ENCODE data around the gene TMED8.

TMED8 gene

GRCh38 chr14:77340389-77340788 lies 36.5 kb downstream of the TMED8 start:
- Histone ChIP-seq H3K4me3 (ENCODE audit: low read depth, low read length) (no peak overlapping the region), H3K36me3 (ENCODE audit: control insufficient read depth in 2 of 2, insufficient read depth in 1 of 2, low read length in 2 of 2) (peaks cover 0 to 30% of the 10 kb centered on the region in 2 experiments; a peak in 1 of 3 replicates), H3K27ac (ENCODE audit: extremely low read depth, low read depth, low read length) (no peak overlapping the region), H3K9me3 (ENCODE audit: control insufficient read depth, insufficient read depth, low read depth, low read length) (no peaks in the 10 kb centered on the region), H3K4me1 (ENCODE audit: control insufficient read depth, insufficient read depth, low read length) (peaks cover 19% of the 10 kb centered on the region)
- CTCF ChIA-PET, result no interaction called here
- TF ChIP-seq PRDM1 (tag by site-specific recombination; IDR thresholded peaks at IDR 0.05) (no peak), ZNF24 (tag by site-specific recombination; IDR thresholded peaks at IDR 0.05) (no peak), ZNF843 (tag by site-specific recombination; IDR thresholded peaks at IDR 0.05) (no peak), GLIS2 (tag by site-specific recombination; IDR thresholded peaks at IDR 0.05) (no peak)
- POLR2A ChIA-PET, result interaction anchor here (1.0 kb wide), 1 partner anchor 9 kb away, joined by 4 read pairs; no protein-coding TSS in a partner anchor

DNA sequence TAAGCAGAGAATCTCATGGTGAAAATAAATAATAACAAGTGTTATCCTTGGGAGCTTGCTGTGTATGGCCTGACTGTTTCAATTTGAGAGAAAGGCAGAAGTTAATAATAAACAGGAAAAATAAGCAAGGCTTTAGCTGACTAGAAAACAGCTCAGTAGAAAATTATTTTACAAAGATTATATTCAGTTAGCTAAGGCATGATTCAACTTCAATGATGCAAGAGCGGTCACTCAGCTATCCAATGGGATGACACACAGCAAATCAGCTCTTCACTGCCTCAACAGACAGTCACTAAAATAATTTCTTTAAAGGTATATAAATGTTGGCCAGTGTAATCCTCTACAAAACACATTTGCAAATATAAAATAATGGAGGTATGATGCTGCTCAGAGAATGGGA lies 37.5 kb downstream of the TMED8 start:
- POLR2A ChIA-PET, result no interaction called here
- CTCF ChIA-PET, result interaction anchor here (0.6 kb wide), 1 partner anchor 186 kb away, joined by 4 read pairs; no protein-coding TSS in a partner anchor

DNA sequence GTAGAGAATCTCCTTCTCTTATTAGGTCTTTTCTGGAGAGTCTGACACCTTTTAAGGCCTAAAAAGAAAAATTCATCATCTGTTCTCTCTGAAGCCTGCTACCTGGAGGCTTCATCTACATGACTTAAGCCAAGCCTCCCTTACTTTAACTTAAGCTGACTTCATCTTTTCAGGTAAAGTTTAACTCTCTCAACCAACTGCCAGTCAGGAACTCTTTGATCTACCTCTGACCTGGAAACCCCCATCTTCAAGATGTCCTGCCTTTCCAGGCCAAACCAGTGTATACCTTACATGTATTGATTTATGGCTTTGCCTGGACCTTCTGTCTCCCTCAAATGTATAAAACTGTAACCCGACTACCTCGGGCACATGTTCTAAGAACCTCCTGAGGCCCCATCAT lies 38.6 kb downstream of the TMED8 start:
- TF ChIP-seq RBAK (tag by site-specific recombination; IDR thresholded peaks at IDR 0.05) (no peak), ZSCAN30 (tag by site-specific recombination; IDR thresholded peaks at IDR 0.05) (no peak), GLI4 (tag by site-specific recombination; IDR thresholded peaks at IDR 0.05) (no peak), ZNF629 (tag by site-specific recombination; IDR thresholded peaks at IDR 0.05) (no peak), ZNF311 (tag by site-specific recombination; IDR thresholded peaks at IDR 0.05; ENCODE audit: borderline replicate concordance) (no peak), ZBTB8A (tag by site-specific recombination; IDR thresholded peaks at IDR 0.05) (no peak), ZNF76 (tag by site-specific recombination; IDR thresholded peaks at IDR 0.05; ENCODE audit: borderline replicate concordance, low read depth) (no peak), HOXD13 (CRISPR knock-in tag; IDR thresholded peaks at IDR 0.05; ENCODE audit: borderline replicate concordance) (no peak), MEIS1 (CRISPR knock-in tag; IDR thresholded peaks at IDR 0.05; ENCODE audit: borderline replicate concordance) (no peak), ZNF404 (tag by site-specific recombination; IDR thresholded peaks at IDR 0.05) (no peak), ZNF2 (tag by site-specific recombination; IDR thresholded peaks at IDR 0.05) (no peak), GFI1B (tag by site-specific recombination; IDR thresholded peaks at IDR 0.05) (no peak), ZNF366 (tag by site-specific recombination; conservative IDR thresholded peaks at IDR 0.05) (no peak), ZNF133 (tag by site-specific recombination; IDR thresholded peaks at IDR 0.05) (no peak), ZFP3 (tag by site-specific recombination; IDR thresholded peaks at IDR 0.05; ENCODE audit: low read depth) (no peak), ZBTB20 (tag by site-specific recombination; IDR thresholded peaks at IDR 0.05) (no peak)
- TF ChIP-seq, protein P1, sequence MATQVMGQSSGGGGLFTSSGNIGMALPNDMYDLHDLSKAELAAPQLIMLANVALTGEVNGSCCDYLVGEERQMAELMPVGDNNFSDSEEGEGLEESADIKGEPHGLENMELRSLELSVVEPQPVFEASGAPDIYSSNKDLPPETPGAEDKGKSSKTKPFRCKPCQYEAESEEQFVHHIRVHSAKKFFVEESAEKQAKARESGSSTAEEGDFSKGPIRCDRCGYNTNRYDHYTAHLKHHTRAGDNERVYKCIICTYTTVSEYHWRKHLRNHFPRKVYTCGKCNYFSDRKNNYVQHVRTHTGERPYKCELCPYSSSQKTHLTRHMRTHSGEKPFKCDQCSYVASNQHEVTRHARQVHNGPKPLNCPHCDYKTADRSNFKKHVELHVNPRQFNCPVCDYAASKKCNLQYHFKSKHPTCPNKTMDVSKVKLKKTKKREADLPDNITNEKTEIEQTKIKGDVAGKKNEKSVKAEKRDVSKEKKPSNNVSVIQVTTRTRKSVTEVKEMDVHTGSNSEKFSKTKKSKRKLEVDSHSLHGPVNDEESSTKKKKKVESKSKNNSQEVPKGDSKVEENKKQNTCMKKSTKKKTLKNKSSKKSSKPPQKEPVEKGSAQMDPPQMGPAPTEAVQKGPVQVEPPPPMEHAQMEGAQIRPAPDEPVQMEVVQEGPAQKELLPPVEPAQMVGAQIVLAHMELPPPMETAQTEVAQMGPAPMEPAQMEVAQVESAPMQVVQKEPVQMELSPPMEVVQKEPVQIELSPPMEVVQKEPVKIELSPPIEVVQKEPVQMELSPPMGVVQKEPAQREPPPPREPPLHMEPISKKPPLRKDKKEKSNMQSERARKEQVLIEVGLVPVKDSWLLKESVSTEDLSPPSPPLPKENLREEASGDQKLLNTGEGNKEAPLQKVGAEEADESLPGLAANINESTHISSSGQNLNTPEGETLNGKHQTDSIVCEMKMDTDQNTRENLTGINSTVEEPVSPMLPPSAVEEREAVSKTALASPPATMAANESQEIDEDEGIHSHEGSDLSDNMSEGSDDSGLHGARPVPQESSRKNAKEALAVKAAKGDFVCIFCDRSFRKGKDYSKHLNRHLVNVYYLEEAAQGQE (tag by site-specific recombination; IDR thresholded peaks at IDR 0.05), result no peak
- peaks cover 0 to 30% of the 10 kb centered on the region in 2 experiments; a peak in 2 of 3 replicates for H3K36me3 ChIP-seq (ENCODE audit: control insufficient read depth in 2 of 2, insufficient read depth in 1 of 2, low read length in 2 of 2)
- H3K9me3 ChIP-seq (ENCODE audit: control insufficient read depth, insufficient read depth, low read depth, low read length), result no peaks in the 10 kb centered on the region
- POLR2A ChIA-PET, result no interaction called here
- peaks cover 10% of the 10 kb centered on the region for H3K4me1 ChIP-seq (ENCODE audit: control insufficient read depth, insufficient read depth, low read length)
- no peak overlapping the region for H3K4me3 ChIP-seq (ENCODE audit: low read depth, low read length)
- H3K27ac ChIP-seq (ENCODE audit: extremely low read depth, low read depth, low read length), result no peak overlapping the region
- CTCF ChIA-PET, result no interaction called here

More for the DNA sequence above, 37.5 kb downstream of the TMED8 start:
- Histone ChIP-seq H3K27ac (ENCODE audit: extremely low read depth, low read depth, low read length) (no peak overlapping the region), H3K9me3 (ENCODE audit: control insufficient read depth, insufficient read depth, low read depth, low read length) (no peaks in the 10 kb centered on the region), H3K36me3 (ENCODE audit: control insufficient read depth in 2 of 2, insufficient read depth in 1 of 2, low read length in 2 of 2) (peaks cover 0 to 30% of the 10 kb centered on the region in 2 experiments; a peak in 1 of 3 replicates), H3K4me1 (ENCODE audit: control insufficient read depth, insufficient read depth, low read length) (peaks cover 19% of the 10 kb centered on the region), H3K4me3 (ENCODE audit: low read depth, low read length) (no peak overlapping the region)
- TF ChIP-seq KLF8 (tag by site-specific recombination; IDR thresholded peaks at IDR 0.05), result no peak
- TF ChIP-seq ZNF449 (tag by site-specific recombination; IDR thresholded peaks at IDR 0.05), result no peak
- no peak for TF ChIP-seq ZNF350 (tag by site-specific recombination; IDR thresholded peaks at IDR 0.05)
- no peak for TF ChIP-seq ZNF701 (tag by site-specific recombination; IDR thresholded peaks at IDR 0.05)
